ENCODE data around the gene SNRNP48. TPM values are rescaled to one million over a fixed set of nuclear protein-coding genes. Genes with fewer than 3 reads are reported as not detected.

The SNRNP48 gene
- total and polyA plus RNA-seq, 10 of the 15 experiments (the other 5 are each of a cell fraction or from before 2014, with no cell fraction given): 3.2 to 14.4 (median 8.9) TPM

DNA sequence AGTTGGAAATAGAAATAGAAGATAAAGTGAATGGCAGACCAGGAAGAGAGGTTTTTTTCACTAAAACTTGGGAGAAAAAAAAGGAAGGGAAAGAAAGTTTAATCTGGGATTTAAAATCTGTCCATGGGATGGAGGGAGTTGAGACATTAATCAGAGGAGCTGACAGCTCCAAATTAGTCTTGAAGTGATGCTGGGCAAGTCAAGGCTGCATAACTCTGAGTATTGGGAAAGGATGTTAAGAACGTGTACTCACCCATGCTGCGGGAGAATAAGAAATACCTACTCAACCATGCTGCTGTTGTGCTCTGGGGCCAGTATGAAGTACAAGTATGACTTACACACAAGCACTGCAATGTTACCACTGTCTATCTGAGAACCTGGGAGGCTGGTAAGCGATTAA lies 47.5 kb downstream of the SNRNP48 start:
- SMC1A ChIA-PET (ENCODE audit: uncharacterized antibody, unreplicated experiment): no interaction called here
- Histone ChIP-seq H3K4me2 (ENCODE audit: control insufficient read depth, insufficient read depth) (no peak overlapping the region), H3K27me3 (replicated peaks in 1 of 2; ENCODE audit: control insufficient read depth in 2 of 2, insufficient read depth in 2 of 2, low read length in 1 of 2) (0 out of 4 replicates have a peak, but pooled peaks cover 0 to 1% of the 10 kb centered on the region in 2 experiments), H3K36me3 (ENCODE audit: control insufficient read depth in 2 of 2, insufficient read depth in 2 of 2, low read length in 1 of 2) (no peaks in the 10 kb centered on the region), H3K9me3 (replicated peaks; ENCODE audit: control insufficient read depth, insufficient read depth, low read length) (no peaks in the 10 kb centered on the region), H3K4me1 (ENCODE audit: control insufficient read depth, insufficient read depth, low read length) (no peaks in the 10 kb centered on the region), H2AFZ (ENCODE audit: control insufficient read depth, low read depth, low read length) (no peak overlapping the region), H3K27ac (ENCODE audit: control insufficient read depth, insufficient read depth) (no peak overlapping the region), H3K9ac (ENCODE audit: control insufficient read depth, insufficient read depth, low read length) (no peak overlapping the region), H3K4me3 (no peak overlapping the region), H4K20me1 (ENCODE audit: control insufficient read depth, insufficient read depth) (no peaks in the 10 kb centered on the region), H3K79me2 (ENCODE audit: control insufficient read depth, insufficient read depth, low read length) (no peaks in the 10 kb centered on the region)
- POLR2A ChIA-PET: no interaction called here
- RAD21 ChIA-PET (ENCODE audit: unreplicated experiment): no interaction called here
- DNase-seq (ENCODE audit: low read depth, low spot score) (no peak), FAIRE-seq (no peak), ATAC-seq (no peak)
- in situ Hi-C loops (cut with MboI): no loop called here
- WGBS (ENCODE audit: insufficient coverage, insufficient replicate concordance, low lambda C conversion rate, missing lambda C conversion rate): 48% methylated on average over 3 of the region's 3 CpGs
- no TSS peak for BruUV-seq (replicated peaks)
- CTCF ChIA-PET: no interaction called here
- intact Hi-C loops (cut with micrococcal nuclease; ENCODE audit: unreplicated experiment): no loop called here
- no peak for TF ChIP-seq HDAC6 (IDR thresholded peaks at IDR 0.05; ENCODE audit: unreplicated experiment)
- no peak for TF ChIP-seq SMC3 (IDR thresholded peaks at IDR 0.05; ENCODE audit: borderline replicate concordance, low read length)
- TF ChIP-seq, protein P1, sequence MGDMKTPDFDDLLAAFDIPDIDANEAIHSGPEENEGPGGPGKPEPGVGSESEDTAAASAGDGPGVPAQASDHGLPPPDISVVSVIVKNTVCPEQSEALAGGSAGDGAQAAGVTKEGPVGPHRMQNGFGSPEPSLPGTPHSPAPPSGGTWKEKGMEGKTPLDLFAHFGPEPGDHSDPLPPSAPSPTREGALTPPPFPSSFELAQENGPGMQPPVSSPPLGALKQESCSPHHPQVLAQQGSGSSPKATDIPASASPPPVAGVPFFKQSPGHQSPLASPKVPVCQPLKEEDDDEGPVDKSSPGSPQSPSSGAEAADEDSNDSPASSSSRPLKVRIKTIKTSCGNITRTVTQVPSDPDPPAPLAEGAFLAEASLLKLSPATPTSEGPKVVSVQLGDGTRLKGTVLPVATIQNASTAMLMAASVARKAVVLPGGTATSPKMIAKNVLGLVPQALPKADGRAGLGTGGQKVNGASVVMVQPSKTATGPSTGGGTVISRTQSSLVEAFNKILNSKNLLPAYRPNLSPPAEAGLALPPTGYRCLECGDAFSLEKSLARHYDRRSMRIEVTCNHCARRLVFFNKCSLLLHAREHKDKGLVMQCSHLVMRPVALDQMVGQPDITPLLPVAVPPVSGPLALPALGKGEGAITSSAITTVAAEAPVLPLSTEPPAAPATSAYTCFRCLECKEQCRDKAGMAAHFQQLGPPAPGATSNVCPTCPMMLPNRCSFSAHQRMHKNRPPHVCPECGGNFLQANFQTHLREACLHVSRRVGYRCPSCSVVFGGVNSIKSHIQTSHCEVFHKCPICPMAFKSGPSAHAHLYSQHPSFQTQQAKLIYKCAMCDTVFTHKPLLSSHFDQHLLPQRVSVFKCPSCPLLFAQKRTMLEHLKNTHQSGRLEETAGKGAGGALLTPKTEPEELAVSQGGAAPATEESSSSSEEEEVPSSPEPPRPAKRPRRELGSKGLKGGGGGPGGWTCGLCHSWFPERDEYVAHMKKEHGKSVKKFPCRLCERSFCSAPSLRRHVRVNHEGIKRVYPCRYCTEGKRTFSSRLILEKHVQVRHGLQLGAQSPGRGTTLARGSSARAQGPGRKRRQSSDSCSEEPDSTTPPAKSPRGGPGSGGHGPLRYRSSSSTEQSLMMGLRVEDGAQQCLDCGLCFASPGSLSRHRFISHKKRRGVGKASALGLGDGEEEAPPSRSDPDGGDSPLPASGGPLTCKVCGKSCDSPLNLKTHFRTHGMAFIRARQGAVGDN (IDR thresholded peaks at IDR 0.05): no peak
- no peak for TF ChIP-seq PRDM15 (CRISPR knock-in tag; IDR thresholded peaks at IDR 0.05)
- no peak for TF ChIP-seq BMI1 (IDR thresholded peaks at IDR 0.05; ENCODE audit: borderline replicate concordance)
- no peak for TF ChIP-seq MTA3 (IDR thresholded peaks at IDR 0.05; ENCODE audit: borderline replicate concordance, low read length)
- TF ChIP-seq ZBTB33 (IDR thresholded peaks at IDR 0.05): no peak
- no peak for TF ChIP-seq RAD21 (IDR thresholded peaks at IDR 0.05; ENCODE audit: insufficient read depth, low read depth, low read length)
- TF ChIP-seq, protein P2, sequence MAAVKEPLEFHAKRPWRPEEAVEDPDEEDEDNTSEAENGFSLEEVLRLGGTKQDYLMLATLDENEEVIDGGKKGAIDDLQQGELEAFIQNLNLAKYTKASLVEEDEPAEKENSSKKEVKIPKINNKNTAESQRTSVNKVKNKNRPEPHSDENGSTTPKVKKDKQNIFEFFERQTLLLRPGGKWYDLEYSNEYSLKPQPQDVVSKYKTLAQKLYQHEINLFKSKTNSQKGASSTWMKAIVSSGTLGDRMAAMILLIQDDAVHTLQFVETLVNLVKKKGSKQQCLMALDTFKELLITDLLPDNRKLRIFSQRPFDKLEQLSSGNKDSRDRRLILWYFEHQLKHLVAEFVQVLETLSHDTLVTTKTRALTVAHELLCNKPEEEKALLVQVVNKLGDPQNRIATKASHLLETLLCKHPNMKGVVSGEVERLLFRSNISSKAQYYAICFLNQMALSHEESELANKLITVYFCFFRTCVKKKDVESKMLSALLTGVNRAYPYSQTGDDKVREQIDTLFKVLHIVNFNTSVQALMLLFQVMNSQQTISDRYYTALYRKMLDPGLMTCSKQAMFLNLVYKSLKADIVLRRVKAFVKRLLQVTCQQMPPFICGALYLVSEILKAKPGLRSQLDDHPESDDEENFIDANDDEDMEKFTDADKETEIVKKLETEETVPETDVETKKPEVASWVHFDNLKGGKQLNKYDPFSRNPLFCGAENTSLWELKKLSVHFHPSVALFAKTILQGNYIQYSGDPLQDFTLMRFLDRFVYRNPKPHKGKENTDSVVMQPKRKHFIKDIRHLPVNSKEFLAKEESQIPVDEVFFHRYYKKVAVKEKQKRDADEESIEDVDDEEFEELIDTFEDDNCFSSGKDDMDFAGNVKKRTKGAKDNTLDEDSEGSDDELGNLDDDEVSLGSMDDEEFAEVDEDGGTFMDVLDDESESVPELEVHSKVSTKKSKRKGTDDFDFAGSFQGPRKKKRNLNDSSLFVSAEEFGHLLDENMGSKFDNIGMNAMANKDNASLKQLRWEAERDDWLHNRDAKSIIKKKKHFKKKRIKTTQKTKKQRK (IDR thresholded peaks at IDR 0.05; ENCODE audit: low read depth, low read length): no peak
- TF ChIP-seq MEF2A (IDR thresholded peaks at IDR 0.05; ENCODE audit: insufficient read depth, low read depth, low read length): no peak
- TF ChIP-seq DPF2 (IDR thresholded peaks at IDR 0.05): no peak
- no peak for TF ChIP-seq POLR2AphosphoS2 (IDR thresholded peaks at IDR 0.05; ENCODE audit: low read depth, low read length)
